AG04450 (cell line): Measurements from ENCODE around the gene SNORC. TPM values are rescaled to one million over a fixed set of nuclear protein-coding genes. Genes with fewer than 3 reads are reported as not detected.

Experiments used
- CTCF ChIA-PET: fragments of 300-600, 350-600 bp; formaldehyde crosslinking; extraction: SDS; loops from one replicate; lab custom pipeline; 2022; ENCODE audit warnings: antibody characterized with exemption, inconsistent platforms; lab: Charles Lee
- POLR2A ChIA-PET: fragments of 350-600 bp; formaldehyde crosslinking; extraction: SDS; loops from one replicate; lab custom pipeline; 2021; ENCODE audit warnings: antibody characterized with exemption, inconsistent platforms; lab: Yijun Ruan, JAX
- DNase-seq: peaks from one replicate; pipeline ENCODE4 v3.0.0-alpha.2; 2011; ENCODE audit warnings: low read depth, low spot score
- H3K27ac ChIP-seq: one replicate; pipeline ENCODE4 v1.5.1; 2012; ENCODE audit warnings: low read depth, low read length, control low read depth
- H3K27me3 ChIP-seq: one replicate; pipeline ENCODE4 v1.6.0; 2012; ENCODE audit warnings: low read length; ENCODE audit not compliant: control insufficient read depth, insufficient read depth
- H3K4me3 ChIP-seq: 2 replicates; pipeline ENCODE4 v1.5.1; 2011; ENCODE audit warnings: mild to moderate bottlenecking, low read depth, low read length, control low read depth
- H3K9me3 ChIP-seq: 2 replicates; pipeline ENCODE4 v1.5.1; 2012; ENCODE audit warnings: low read length; ENCODE audit not compliant: control insufficient read depth, insufficient read depth
- polyA plus RNA-seq: library from polyadenylated mRNA; depleted of rRNA; stranded (reverse); fragments of >200 nt; gene quantifications from 2 replicates; pipeline ENCODE4 v1.2.3, GENCODE V29; 2011; rRNA removed
- small RNA-seq: library from RNA; depleted of rRNA; stranded (forward); fragments of <200 nt; gene quantifications from one replicate; pipeline ENCODE3, GENCODE V24; 2012; ENCODE audit warnings: low read depth; ENCODE audit not compliant: insufficient read length
- TF ChIP-seq, protein P1 (sequence below): IDR thresholded peaks from 2 replicates; pipeline ENCODE4 v1.5.1; 2011; ENCODE audit warnings: low read depth, low read length, control low read depth, inconsistent platforms

Gene SNORC
- polyA plus RNA-seq, 1 experiment: 0.48 TPM

DNA sequence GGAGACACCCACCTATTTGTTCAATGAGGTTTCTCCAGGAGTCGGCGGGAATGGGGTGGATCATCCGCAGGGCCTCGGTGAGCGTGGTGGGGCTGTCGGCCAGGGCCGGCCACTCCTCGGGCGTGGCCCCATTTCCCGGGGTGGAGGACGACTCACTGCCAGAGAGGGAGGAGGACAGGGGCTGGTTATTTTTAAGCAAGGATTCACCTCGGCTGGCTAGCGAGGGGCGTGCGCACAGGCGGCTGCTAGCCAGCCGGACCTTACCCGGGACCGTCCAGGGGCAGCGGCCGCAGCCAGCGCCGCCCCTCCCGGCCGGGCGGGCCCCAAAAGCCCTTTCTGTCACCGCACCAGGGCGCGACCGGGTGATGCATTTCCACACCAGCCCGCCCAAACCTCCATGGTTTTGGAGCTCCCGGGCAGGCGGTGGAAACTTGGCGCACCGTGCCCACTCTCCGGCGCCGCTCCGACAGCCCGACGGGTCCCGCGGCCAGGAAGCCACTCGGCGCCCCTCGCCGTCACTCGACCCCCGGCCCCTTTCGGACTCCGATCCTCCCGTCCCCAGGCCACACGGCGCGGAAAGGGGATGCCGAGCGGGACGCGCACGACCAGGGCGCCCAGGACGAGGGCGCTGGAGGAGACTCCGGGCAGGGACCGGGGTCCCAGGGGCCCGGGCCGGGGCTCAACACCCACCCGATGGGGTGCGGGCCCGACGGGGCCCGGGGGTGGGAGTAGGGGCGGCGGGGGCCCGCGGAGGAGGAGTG is 57.1 kb downstream of the SNORC start:
- DNase-seq: no peak
- H3K9me3 ChIP-seq: peaks cover 13% of the 10 kb centered on the region
- H3K27ac ChIP-seq: no peak overlapping the region
- H3K27me3 ChIP-seq: peaks cover 63% of the 10 kb centered on the region
- TF ChIP-seq, protein P1, sequence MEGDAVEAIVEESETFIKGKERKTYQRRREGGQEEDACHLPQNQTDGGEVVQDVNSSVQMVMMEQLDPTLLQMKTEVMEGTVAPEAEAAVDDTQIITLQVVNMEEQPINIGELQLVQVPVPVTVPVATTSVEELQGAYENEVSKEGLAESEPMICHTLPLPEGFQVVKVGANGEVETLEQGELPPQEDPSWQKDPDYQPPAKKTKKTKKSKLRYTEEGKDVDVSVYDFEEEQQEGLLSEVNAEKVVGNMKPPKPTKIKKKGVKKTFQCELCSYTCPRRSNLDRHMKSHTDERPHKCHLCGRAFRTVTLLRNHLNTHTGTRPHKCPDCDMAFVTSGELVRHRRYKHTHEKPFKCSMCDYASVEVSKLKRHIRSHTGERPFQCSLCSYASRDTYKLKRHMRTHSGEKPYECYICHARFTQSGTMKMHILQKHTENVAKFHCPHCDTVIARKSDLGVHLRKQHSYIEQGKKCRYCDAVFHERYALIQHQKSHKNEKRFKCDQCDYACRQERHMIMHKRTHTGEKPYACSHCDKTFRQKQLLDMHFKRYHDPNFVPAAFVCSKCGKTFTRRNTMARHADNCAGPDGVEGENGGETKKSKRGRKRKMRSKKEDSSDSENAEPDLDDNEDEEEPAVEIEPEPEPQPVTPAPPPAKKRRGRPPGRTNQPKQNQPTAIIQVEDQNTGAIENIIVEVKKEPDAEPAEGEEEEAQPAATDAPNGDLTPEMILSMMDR: no peak
- CTCF ChIA-PET: no interaction called here
- H3K4me3 ChIP-seq: no peak overlapping the region
- POLR2A ChIA-PET: no interaction called here

DNA sequence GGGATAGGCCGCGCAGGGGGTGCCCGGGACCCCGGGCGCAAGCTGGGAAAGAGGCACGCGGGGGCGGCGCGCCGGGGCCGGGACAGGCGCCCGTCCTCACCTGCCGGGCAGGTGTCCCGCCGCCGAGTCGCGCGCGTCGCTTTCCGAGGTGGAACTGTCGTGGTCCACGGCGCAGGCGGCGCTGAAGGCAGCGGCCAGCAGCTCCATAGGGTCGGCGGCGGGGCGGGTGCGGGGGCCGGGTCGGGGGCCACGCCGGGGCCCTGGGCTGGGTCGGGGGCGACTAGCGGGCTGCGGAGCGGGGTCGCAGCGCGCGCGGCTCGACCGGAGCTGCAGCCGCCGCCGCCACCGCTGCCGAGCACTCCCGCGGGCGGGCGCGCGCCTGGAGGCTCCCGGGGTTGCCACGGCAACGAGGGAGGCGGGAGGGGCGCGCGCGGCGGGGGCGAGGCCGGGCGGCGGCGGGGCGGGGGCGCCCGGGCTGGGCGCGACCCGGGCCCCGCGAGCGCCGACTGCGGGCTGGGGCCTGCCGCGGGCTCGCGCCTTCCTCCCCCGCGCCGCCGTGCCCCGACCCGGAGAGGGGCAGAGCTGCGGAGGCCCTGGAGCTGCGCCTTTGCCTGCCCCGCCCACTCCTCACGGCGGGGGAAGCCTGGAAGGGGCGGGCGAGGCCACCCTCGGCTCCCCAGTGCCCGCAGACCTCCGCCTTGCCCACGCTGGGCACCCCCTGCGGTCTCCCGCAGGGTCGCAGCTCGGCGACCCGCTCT is 57.9 kb downstream of the SNORC start:
- Histone ChIP-seq H3K4me3 (0 out of 2 replicates have a peak overlapping the region, but pooled peaks have one; percentile 10), H3K27ac (no peak overlapping the region), H3K9me3 (peaks cover 13% of the 10 kb centered on the region), H3K27me3 (peaks cover 62% of the 10 kb centered on the region)
- TF ChIP-seq, protein P1: no peak
- ChIA-PET CTCF (no interaction called here), POLR2A (no interaction called here)
- no peak for DNase-seq

Small RNA genes within 50 kb of the gene (small RNA-seq; reads per million reads assigned to genes)
- not detected for gene RF00019

Other genes starting within 250 kb of the SNORC start
- 0.05 TPM in 1 of 2 replicates, not detected in the other for gene EFHD1, start 236.7 kb upstream of the SNORC start, polyA plus RNA-seq
- 28.8 and 34.6 TPM in 2 replicates for gene GIGYF2, start 172.9 kb upstream of the SNORC start, polyA plus RNA-seq
- 0.02 TPM in 1 of 2 replicates, not detected in the other for gene KCNJ13, start 93.7 kb upstream of the SNORC start, polyA plus RNA-seq
- 0.07 and 0.10 TPM in 2 replicates for gene NGEF, start 143.0 kb downstream of the SNORC start, polyA plus RNA-seq
- not detected in 2 replicates for gene NEU2, start 162.4 kb downstream of the SNORC start, polyA plus RNA-seq
- 0.43 and 0.84 TPM in 2 replicates for gene INPP5D, start 190.1 kb downstream of the SNORC start, polyA plus RNA-seq